HepG2 (cell line): ENCODE measurements around the gene TPRN. TPM values are rescaled to one million over a fixed set of nuclear protein-coding genes. Genes with fewer than 3 reads are reported as not detected.

Experiments used
- CREM ChIP-seq, 2 experiments: sonication (generic) in 1 of 2; formaldehyde crosslinking in 1 of 2; IDR thresholded peaks; 2 replicates each; pipeline versions ENCODE4 v1.4.0 to v1.6.1; 2016 to 2020; ENCODE audit warnings: antibody characterized with exemption in 1 of 2, mild to moderate bottlenecking in 1 of 2, missing genetic modification reagents in 1 of 2
- FOXO1 ChIP-seq: sonication (generic); formaldehyde crosslinking; IDR thresholded peaks from 2 replicates; pipeline ENCODE4 v1.4.0; 2020; ENCODE audit warnings: missing genetic modification reagents
- GATAD2A ChIP-seq: IDR thresholded peaks from 2 replicates; pipeline ENCODE4 v1.6.1; 2016
- NCOA5 ChIP-seq: sonication (generic); formaldehyde crosslinking; IDR thresholded peaks from 2 replicates; pipeline ENCODE4 v1.4.0; 2020; ENCODE audit warnings: missing genetic modification reagents
- ONECUT2 ChIP-seq: sonication (generic); formaldehyde crosslinking; IDR thresholded peaks from 2 replicates; pipeline ENCODE4 v1.4.0; 2020; ENCODE audit warnings: missing genetic modification reagents
- PHF5A ChIP-seq: IDR thresholded peaks from one replicate; pipeline ENCODE4 v1.6.1; 2018; ENCODE audit warnings: low read depth, missing genetic modification reagents; ENCODE audit not compliant: unreplicated experiment
- REXO4 ChIP-seq: sonication (generic); formaldehyde crosslinking; IDR thresholded peaks from 2 replicates; pipeline ENCODE4 v1.8.0; 2022; ENCODE audit warnings: missing genetic modification reagents, mild to moderate bottlenecking, borderline replicate concordance
- SMAD1 ChIP-seq: sonication (generic); formaldehyde crosslinking; IDR thresholded peaks from 2 replicates; pipeline ENCODE4 v1.4.0; 2020; ENCODE audit warnings: missing genetic modification reagents, low read depth, mild to moderate bottlenecking, borderline replicate concordance
- SRSF1 ChIP-seq: fragments of 200-400 bp; formaldehyde crosslinking; optimal IDR thresholded peaks from 2 replicates; pipeline ENCODE3; 2017; ENCODE audit warnings: mild to moderate bottlenecking, low read depth, low read length, moderate library complexity
- TCF7L2 ChIP-seq: IDR thresholded peaks from 2 replicates; pipeline ENCODE4 v1.6.1; 2011; ENCODE audit warnings: mild to moderate bottlenecking, low read depth, low read length, moderate library complexity
- ZNF234 ChIP-seq: sonication (generic); formaldehyde crosslinking; conservative IDR thresholded peaks from 2 replicates; pipeline ENCODE4 v1.5.1; 2020; ENCODE audit warnings: mild to moderate bottlenecking, missing genetic modification reagents
- ZNF33B ChIP-seq: sonication (generic); formaldehyde crosslinking; IDR thresholded peaks from 2 replicates; pipeline ENCODE4 v1.5.1; 2020; ENCODE audit warnings: mild to moderate bottlenecking, missing genetic modification reagents
- ZNF446 ChIP-seq: sonication (generic); formaldehyde crosslinking; IDR thresholded peaks from 2 replicates; pipeline ENCODE4 v1.5.0; 2020; ENCODE audit warnings: mild to moderate bottlenecking, missing genetic modification reagents
- ZNF501 ChIP-seq: sonication (generic); formaldehyde crosslinking; IDR thresholded peaks from 2 replicates; pipeline ENCODE4 v1.5.1; 2020; ENCODE audit warnings: mild to moderate bottlenecking, moderate library complexity, missing genetic modification reagents
- ZNF567 ChIP-seq: sonication (generic); formaldehyde crosslinking; IDR thresholded peaks from 2 replicates; pipeline ENCODE4 v1.8.1; 2023; ENCODE audit warnings: mild to moderate bottlenecking, missing genetic modification reagents, borderline replicate concordance
- polyA plus RNA-seq, 8 experiments: library from polyadenylated mRNA; depleted of rRNA in 3 of 8; stranded (reverse) in 7 of 8; unstranded in 1 of 8; fragments of >200 nt; fragmentation: Illumina TruSeq in 4 of 8; extraction: Trizol in 4 of 8; gene quantifications; 2 replicates each; pipeline versions ENCODE4 v1.2.1 to v1.2.3, GENCODE V29; 2011 to 2016; ENCODE audit warnings: low read depth in 4 of 8, missing spikeins in 1 of 8, mixed read lengths in 1 of 8; ENCODE audit not compliant: insufficient read depth in 1 of 8
- total RNA-seq, 5 experiments: library from RNA; depleted of rRNA; stranded (reverse); fragments of >200 nt; fragmentation: Illumina TruSeq; extraction: Trizol; gene quantifications; 2 replicates each; pipeline ENCODE4 v1.2.3, GENCODE V29; 2016; ENCODE audit warnings: low read depth in 1 of 5
- TF ChIP-seq, protein P1 (sequence below): sonication (generic); formaldehyde crosslinking; IDR thresholded peaks from 2 replicates; pipeline ENCODE4 v1.8.0; 2022; ENCODE audit warnings: low read depth, missing genetic modification reagents
- TF ChIP-seq, protein P2 (sequence below): IDR thresholded peaks from 2 replicates; pipeline ENCODE4 v1.6.1; 2016
- TF ChIP-seq, protein P3 (sequence below): sonication (generic); formaldehyde crosslinking; IDR thresholded peaks from 2 replicates; pipeline ENCODE4 v1.4.0; 2020; ENCODE audit warnings: mild to moderate bottlenecking, low read depth, missing genetic modification reagents
- TF ChIP-seq, protein P4 (sequence below): fragments of 450-650 bp; IDR thresholded peaks from 2 replicates; pipeline ENCODE4 v1.6.1; 2016
- TF ChIP-seq, protein P5 (sequence below): sonication (generic); formaldehyde crosslinking; IDR thresholded peaks from 2 replicates; pipeline ENCODE4 v1.8.0; 2022; ENCODE audit warnings: mild to moderate bottlenecking, missing genetic modification reagents; ENCODE audit not compliant: insufficient replicate concordance
- TF ChIP-seq, protein P6 (sequence below): sonication (generic); formaldehyde crosslinking; IDR thresholded peaks from 2 replicates; pipeline ENCODE4 v1.4.0; 2020; ENCODE audit warnings: missing genetic modification reagents

The TPRN gene
- total and polyA plus RNA-seq, 2 of the 13 experiments (the other 11 are each of a cell fraction or from before 2014, with no cell fraction given) = 10.1 to 19.2 TPM

DNA sequence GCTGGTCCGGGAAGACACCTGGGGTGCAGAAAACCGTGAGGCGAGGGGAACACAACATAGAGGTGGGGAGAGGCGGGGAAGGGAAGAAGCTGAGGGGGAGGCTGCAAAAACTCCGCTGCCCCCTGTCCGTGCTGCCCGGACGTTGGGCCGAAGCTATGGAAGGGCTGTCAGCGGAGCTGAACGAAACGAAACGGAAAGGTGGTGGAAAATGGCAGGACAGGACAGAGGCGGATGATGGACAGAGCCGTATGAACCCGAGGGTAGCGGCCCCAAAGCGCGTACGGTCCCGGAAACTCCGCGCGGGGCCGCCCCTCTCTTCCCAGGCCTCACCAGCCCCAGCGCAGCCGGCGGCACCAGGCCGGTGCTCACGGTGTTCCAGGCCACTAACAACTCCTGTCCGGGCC, 12.5 kb downstream of the TPRN start (continued):
- TF ChIP-seq, protein P1, sequence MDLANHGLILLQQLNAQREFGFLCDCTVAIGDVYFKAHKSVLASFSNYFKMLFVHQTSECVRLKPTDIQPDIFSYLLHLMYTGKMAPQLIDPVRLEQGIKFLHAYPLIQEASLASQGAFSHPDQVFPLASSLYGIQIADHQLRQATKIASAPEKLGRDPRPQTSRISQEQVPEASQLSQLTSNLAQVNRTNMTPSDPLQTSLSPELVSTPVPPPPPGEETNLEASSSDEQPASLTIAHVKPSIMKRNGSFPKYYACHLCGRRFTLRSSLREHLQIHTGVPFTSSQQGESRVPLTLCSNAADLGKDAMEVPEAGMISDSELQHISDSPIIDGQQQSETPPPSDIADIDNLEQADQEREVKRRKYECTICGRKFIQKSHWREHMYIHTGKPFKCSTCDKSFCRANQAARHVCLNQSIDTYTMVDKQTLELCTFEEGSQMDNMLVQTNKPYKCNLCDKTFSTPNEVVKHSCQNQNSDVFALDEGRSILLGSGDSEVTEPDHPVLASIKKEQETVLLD (CRISPR knock-in tag) = no peak
- TF ChIP-seq PHF5A (CRISPR knock-in tag) (no peak), ZNF501 (CRISPR knock-in tag) (peak; percentile 73; the same call in 1 of the 2 replicates), ZNF567 (CRISPR knock-in tag) (no peak; the same call in 1 of the 2 replicates), ONECUT2 (CRISPR knock-in tag) (no peak), SMAD1 (CRISPR knock-in tag) (no peak), ZNF234 (CRISPR knock-in tag) (no peak), CREM (IDR thresholded peaks at IDR 0.05) (no peak), CREM (CRISPR knock-in tag; IDR thresholded peaks at IDR 0.05) (no peak), FOXO1 (no peak), ZNF446 (CRISPR knock-in tag) (0 out of 2 replicates have a peak, but pooled peaks have one; percentile 0), GATAD2A (CRISPR knock-in tag) (no peak), NCOA5 (no peak), SRSF1 (no peak), TCF7L2 (no peak), ZNF33B (CRISPR knock-in tag) (0 out of 2 replicates have a peak, but pooled peaks have one; percentile 4), REXO4 (CRISPR knock-in tag) (no peak)
- TF ChIP-seq, protein P2, sequence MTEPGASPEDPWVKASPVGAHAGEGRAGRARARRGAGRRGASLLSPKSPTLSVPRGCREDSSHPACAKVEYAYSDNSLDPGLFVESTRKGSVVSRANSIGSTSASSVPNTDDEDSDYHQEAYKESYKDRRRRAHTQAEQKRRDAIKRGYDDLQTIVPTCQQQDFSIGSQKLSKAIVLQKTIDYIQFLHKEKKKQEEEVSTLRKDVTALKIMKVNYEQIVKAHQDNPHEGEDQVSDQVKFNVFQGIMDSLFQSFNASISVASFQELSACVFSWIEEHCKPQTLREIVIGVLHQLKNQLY (CRISPR knock-in tag) = no peak
- TF ChIP-seq, protein P3, sequence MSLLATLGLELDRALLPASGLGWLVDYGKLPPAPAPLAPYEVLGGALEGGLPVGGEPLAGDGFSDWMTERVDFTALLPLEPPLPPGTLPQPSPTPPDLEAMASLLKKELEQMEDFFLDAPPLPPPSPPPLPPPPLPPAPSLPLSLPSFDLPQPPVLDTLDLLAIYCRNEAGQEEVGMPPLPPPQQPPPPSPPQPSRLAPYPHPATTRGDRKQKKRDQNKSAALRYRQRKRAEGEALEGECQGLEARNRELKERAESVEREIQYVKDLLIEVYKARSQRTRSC = no peak
- TF ChIP-seq, protein P4, sequence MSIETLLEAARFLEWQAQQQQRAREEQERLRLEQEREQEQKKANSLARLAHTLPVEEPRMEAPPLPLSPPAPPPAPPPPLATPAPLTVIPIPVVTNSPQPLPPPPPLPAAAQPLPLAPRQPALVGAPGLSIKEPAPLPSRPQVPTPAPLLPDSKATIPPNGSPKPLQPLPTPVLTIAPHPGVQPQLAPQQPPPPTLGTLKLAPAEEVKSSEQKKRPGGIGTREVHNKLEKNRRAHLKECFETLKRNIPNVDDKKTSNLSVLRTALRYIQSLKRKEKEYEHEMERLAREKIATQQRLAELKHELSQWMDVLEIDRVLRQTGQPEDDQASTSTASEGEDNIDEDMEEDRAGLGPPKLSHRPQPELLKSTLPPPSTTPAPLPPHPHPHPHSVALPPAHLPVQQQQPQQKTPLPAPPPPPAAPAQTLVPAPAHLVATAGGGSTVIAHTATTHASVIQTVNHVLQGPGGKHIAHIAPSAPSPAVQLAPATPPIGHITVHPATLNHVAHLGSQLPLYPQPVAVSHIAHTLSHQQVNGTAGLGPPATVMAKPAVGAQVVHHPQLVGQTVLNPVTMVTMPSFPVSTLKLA = no peak
- TF ChIP-seq, protein P5, sequence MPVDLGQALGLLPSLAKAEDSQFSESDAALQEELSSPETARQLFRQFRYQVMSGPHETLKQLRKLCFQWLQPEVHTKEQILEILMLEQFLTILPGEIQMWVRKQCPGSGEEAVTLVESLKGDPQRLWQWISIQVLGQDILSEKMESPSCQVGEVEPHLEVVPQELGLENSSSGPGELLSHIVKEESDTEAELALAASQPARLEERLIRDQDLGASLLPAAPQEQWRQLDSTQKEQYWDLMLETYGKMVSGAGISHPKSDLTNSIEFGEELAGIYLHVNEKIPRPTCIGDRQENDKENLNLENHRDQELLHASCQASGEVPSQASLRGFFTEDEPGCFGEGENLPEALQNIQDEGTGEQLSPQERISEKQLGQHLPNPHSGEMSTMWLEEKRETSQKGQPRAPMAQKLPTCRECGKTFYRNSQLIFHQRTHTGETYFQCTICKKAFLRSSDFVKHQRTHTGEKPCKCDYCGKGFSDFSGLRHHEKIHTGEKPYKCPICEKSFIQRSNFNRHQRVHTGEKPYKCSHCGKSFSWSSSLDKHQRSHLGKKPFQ (CRISPR knock-in tag) = no peak
- TF ChIP-seq, protein P6, sequence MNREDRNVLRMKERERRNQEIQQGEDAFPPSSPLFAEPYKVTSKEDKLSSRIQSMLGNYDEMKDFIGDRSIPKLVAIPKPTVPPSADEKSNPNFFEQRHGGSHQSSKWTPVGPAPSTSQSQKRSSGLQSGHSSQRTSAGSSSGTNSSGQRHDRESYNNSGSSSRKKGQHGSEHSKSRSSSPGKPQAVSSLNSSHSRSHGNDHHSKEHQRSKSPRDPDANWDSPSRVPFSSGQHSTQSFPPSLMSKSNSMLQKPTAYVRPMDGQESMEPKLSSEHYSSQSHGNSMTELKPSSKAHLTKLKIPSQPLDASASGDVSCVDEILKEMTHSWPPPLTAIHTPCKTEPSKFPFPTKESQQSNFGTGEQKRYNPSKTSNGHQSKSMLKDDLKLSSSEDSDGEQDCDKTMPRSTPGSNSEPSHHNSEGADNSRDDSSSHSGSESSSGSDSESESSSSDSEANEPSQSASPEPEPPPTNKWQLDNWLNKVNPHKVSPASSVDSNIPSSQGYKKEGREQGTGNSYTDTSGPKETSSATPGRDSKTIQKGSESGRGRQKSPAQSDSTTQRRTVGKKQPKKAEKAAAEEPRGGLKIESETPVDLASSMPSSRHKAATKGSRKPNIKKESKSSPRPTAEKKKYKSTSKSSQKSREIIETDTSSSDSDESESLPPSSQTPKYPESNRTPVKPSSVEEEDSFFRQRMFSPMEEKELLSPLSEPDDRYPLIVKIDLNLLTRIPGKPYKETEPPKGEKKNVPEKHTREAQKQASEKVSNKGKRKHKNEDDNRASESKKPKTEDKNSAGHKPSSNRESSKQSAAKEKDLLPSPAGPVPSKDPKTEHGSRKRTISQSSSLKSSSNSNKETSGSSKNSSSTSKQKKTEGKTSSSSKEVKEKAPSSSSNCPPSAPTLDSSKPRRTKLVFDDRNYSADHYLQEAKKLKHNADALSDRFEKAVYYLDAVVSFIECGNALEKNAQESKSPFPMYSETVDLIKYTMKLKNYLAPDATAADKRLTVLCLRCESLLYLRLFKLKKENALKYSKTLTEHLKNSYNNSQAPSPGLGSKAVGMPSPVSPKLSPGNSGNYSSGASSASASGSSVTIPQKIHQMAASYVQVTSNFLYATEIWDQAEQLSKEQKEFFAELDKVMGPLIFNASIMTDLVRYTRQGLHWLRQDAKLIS (CRISPR knock-in tag) = no peak
